PC-9 (cell line): Measurements from ENCODE around the gene LRMDA.

Experiments
- CTCF ChIP-seq: fragments of 200-600 bp; sonication (generic); conservative IDR thresholded peaks from 2 replicates; pipeline ENCODE4 v1.6.1; 2017; ENCODE audit warnings: mixed run types, antibody characterized with exemption, mild to moderate bottlenecking, moderate library complexity
- EZH2 ChIP-seq: fragments of 200-600 bp; sonication (generic); IDR thresholded peaks from 2 replicates; pipeline ENCODE4 v1.8.0; 2017; ENCODE audit warnings: antibody characterized with exemption, low read depth

GRCh38 chr10:76388321-76389023, 957.0 kb downstream of the LRMDA start:
- no peak for TF ChIP-seq EZH2
- TF ChIP-seq CTCF = no peak
